PC-3 (cell line): ENCODE measurements around the gene UGT1A10. TPM values are rescaled to one million over a fixed set of nuclear protein-coding genes. Genes with fewer than 3 reads are reported as not detected.

ENCODE experiments used
- ATAC-seq: fragments of 200-7000 bp; cut with Tn5 transposase; 2 replicates; pipeline ENCODE4 v1.9.1; 2020; ENCODE audit warnings: mild to moderate bottlenecking, moderate library complexity
- BruUV-seq: library from RNA; stranded (reverse); fragments of 400-500 nt; replicated peaks from 2 replicates; lab custom pipeline; 2021; lab: Mats Ljungman, UMichigan
- CTCF ChIA-PET: fragments of 300-600 bp; sonication (Branson Sonifier 250); formaldehyde crosslinking; loops from one replicate; lab custom pipeline; 2022; ENCODE audit warnings: antibody characterized with exemption; lab: Charles Lee
- POLR2A ChIA-PET: fragments of 300-600 bp; sonication (Branson Sonifier 250); formaldehyde crosslinking; loops from one replicate; lab custom pipeline; 2022; ENCODE audit warnings: antibody characterized with exemption; ENCODE audit not compliant: unreplicated experiment; lab: Charles Lee
- DNase-seq: peaks from one replicate; pipeline ENCODE4 v3.0.0-alpha.2; 2015
- H2AFZ ChIP-seq: fragments of 300-600 bp; sonication (generic); 2 replicates; pipeline ENCODE4 v1.6.0; 2016; ENCODE audit warnings: antibody characterized with exemption, low read length
- H3F3A ChIP-seq: fragments of 300-600 bp; sonication (generic); one replicate; pipeline ENCODE4 v1.6.0; 2017; ENCODE audit warnings: antibody characterized with exemption, low read length, control low read depth, mild to moderate bottlenecking; ENCODE audit not compliant: unreplicated experiment
- H3K27ac ChIP-seq: fragments of 300-600 bp; sonication (generic); 2 replicates; pipeline ENCODE4 v1.5.1; 2016; ENCODE audit warnings: mild to moderate bottlenecking, low read length
- H3K27me3 ChIP-seq: fragments of 300-600 bp; sonication (generic); 2 replicates; pipeline ENCODE4 v1.6.1; 2016; ENCODE audit warnings: low read length, mixed read lengths
- H3K36me3 ChIP-seq: fragments of 300-600 bp; sonication (generic); 2 replicates; pipeline ENCODE4 v1.6.1; 2016; ENCODE audit warnings: low read depth, mixed run types, low read length, mixed read lengths
- H3K4me1 ChIP-seq: fragments of 300-600 bp; sonication (generic); 2 replicates; pipeline ENCODE4 v1.5.1; 2016; ENCODE audit warnings: low read length; ENCODE audit not compliant: insufficient read depth
- H3K4me2 ChIP-seq: fragments of 300-600 bp; sonication (generic); 2 replicates; pipeline ENCODE4 v1.6.0; 2016; ENCODE audit warnings: low read length
- H3K4me3 ChIP-seq: fragments of 300-600 bp; sonication (generic); 2 replicates; pipeline ENCODE4 v1.5.1; 2016; ENCODE audit warnings: mild to moderate bottlenecking, low read length, mixed read lengths
- H3K79me2 ChIP-seq: fragments of 300-600 bp; sonication (generic); 2 replicates; pipeline ENCODE4 v1.6.1; 2017; ENCODE audit warnings: low read length, mixed read lengths
- H3K9ac ChIP-seq: fragments of 300-600 bp; sonication (generic); 2 replicates; pipeline ENCODE4 v1.6.0; 2016; ENCODE audit warnings: mild to moderate bottlenecking, low read length
- H3K9me2 ChIP-seq: fragments of 300-600 bp; sonication (generic); replicated peaks from 2 replicates; pipeline ENCODE4 v1.6.1; 2016; ENCODE audit warnings: mixed run types, low read length, mixed read lengths
- H3K9me3 ChIP-seq: fragments of 300-600 bp; sonication (generic); 2 replicates; pipeline ENCODE4 v1.6.1; 2016; ENCODE audit warnings: low read length, mixed read lengths
- H4K20me1 ChIP-seq: fragments of 300-600 bp; sonication (generic); 2 replicates; pipeline ENCODE4 v1.6.1; 2016; ENCODE audit warnings: low read length, mixed read lengths
- EZH2 ChIP-seq: fragments of 300-600 bp; sonication (generic); IDR thresholded peaks from one replicate; pipeline ENCODE4 v1.6.1; 2017; ENCODE audit warnings: antibody characterized with exemption, mild to moderate bottlenecking, low read length; ENCODE audit not compliant: unreplicated experiment
- EZH2phosphoT487 ChIP-seq: fragments of 300-600 bp; sonication (generic); IDR thresholded peaks from 2 replicates; pipeline ENCODE4 v1.6.1; 2018; ENCODE audit warnings: mild to moderate bottlenecking, antibody characterized with exemption, low read length, borderline replicate concordance
- intact Hi-C: fragments of 100-400 bp; cut with micrococcal nuclease; formaldehyde crosslinking; loops from 2 replicates; pipeline ENCODE4 v1.9.0; 2023
- total RNA-seq: library from RNA; depleted of rRNA; stranded (reverse); fragments of >200 nt; gene quantifications from 2 replicates; pipeline ENCODE4 v1.2.3, GENCODE V29; 2014
- TF ChIP-seq, protein P1 (sequence below): fragments of 300-600 bp; sonication (generic); conservative IDR thresholded peaks from 2 replicates; pipeline ENCODE4 v1.5.1; 2017; ENCODE audit warnings: antibody characterized with exemption, low read depth, mild to moderate bottlenecking, low read length

The UGT1A10 gene
- total RNA-seq, 1 experiment from 2014 or later, result not detected

DNA sequence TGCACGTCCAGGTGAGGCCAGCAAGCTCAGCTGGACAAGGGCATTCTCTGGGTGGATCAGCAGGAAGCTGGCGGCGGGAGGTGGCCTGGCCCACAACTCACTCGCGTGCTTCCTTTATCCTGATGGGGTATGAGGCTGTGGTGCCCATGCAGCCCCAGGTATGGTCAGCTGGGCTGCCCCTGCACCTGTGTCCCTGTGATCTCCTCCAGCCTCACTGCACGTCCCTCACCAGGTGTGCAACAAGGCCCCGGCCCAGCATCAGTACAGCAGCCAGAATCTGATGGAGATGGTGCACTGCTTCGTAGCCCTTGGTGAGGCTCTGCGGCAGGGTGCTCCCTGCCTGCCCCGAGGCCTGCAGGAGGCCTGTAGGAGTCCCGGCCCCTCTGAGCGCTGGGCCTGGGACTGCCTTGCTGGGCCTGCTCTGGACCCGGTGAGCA lies 159.5 kb downstream of the UGT1A10 start:
- TF ChIP-seq, protein P1, sequence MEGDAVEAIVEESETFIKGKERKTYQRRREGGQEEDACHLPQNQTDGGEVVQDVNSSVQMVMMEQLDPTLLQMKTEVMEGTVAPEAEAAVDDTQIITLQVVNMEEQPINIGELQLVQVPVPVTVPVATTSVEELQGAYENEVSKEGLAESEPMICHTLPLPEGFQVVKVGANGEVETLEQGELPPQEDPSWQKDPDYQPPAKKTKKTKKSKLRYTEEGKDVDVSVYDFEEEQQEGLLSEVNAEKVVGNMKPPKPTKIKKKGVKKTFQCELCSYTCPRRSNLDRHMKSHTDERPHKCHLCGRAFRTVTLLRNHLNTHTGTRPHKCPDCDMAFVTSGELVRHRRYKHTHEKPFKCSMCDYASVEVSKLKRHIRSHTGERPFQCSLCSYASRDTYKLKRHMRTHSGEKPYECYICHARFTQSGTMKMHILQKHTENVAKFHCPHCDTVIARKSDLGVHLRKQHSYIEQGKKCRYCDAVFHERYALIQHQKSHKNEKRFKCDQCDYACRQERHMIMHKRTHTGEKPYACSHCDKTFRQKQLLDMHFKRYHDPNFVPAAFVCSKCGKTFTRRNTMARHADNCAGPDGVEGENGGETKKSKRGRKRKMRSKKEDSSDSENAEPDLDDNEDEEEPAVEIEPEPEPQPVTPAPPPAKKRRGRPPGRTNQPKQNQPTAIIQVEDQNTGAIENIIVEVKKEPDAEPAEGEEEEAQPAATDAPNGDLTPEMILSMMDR, result no peak
- TF ChIP-seq EZH2 (no peak), EZH2phosphoT487 (no peak)
- Histone ChIP-seq H3K27ac (no peak overlapping the region), H3F3A (no peaks in the 10 kb centered on the region), H4K20me1 (no peaks in the 10 kb centered on the region), H3K9ac (no peak overlapping the region), H3K36me3 (no peaks in the 10 kb centered on the region), H2AFZ (no peak overlapping the region), H3K27me3 (no peaks in the 10 kb centered on the region), H3K9me2 (no peaks in the 10 kb centered on the region), H3K79me2 (no peaks in the 10 kb centered on the region), H3K4me3 (no peak overlapping the region), H3K4me2 (no peak overlapping the region), H3K4me1 (no peaks in the 10 kb centered on the region), H3K9me3 (no peaks in the 10 kb centered on the region)
- CTCF ChIA-PET, result no interaction called here
- ATAC-seq (no peak), DNase-seq (no peak)
- intact Hi-C loops, result no loop called here
- POLR2A ChIA-PET, result no interaction called here
- no TSS peak for BruUV-seq

GRCh38 chr2:233796254-233796653 lies 160.0 kb downstream of the UGT1A10 start:
- CTCF ChIA-PET, result no interaction called here

More at GRCh38 chr2:233796254-233796653, 160.0 kb downstream of the UGT1A10 start:
- Histone ChIP-seq H3K4me2 (no peak overlapping the region), H3K27me3 (no peaks in the 10 kb centered on the region), H3K4me1 (peaks cover 4% of the 10 kb centered on the region; the same call in 1 of the 2 replicates), H3K27ac (no peak overlapping the region), H4K20me1 (no peaks in the 10 kb centered on the region), H3F3A (no peaks in the 10 kb centered on the region), H3K36me3 (no peaks in the 10 kb centered on the region), H3K79me2 (no peaks in the 10 kb centered on the region), H3K9ac (no peak overlapping the region), H2AFZ (no peak overlapping the region), H3K4me3 (no peak overlapping the region), H3K9me3 (no peaks in the 10 kb centered on the region), H3K9me2 (no peaks in the 10 kb centered on the region)
- TF ChIP-seq, protein P1, result no peak
- TF ChIP-seq EZH2 (no peak), EZH2phosphoT487 (no peak)
- ATAC-seq, result no peak
- POLR2A ChIA-PET, result no interaction called here
- no TSS peak for BruUV-seq
- intact Hi-C loops, result no loop called here
- no peak for DNase-seq
